Fibroblast of mammary gland (primary cell): ENCODE measurements around the gene GNAQ.

ENCODE experiments used
- DNase-seq: peaks from one replicate; pipeline ENCODE4 v3.0.0-alpha.2; 2010; ENCODE audit warnings: low read depth
- H3K4me3 ChIP-seq: 2 replicates; pipeline ENCODE4 v1.5.1; 2011; ENCODE audit warnings: low read depth, mild to moderate bottlenecking, low read length, moderate library complexity; ENCODE audit not compliant: control insufficient read depth
- TF ChIP-seq, protein P1 (sequence below): conservative IDR thresholded peaks from 2 replicates; pipeline ENCODE4 v1.5.1; 2011; ENCODE audit warnings: low read depth, low read length, inconsistent platforms; ENCODE audit not compliant: control insufficient read depth, insufficient read depth

The GNAQ gene

GRCh38 chr9:77677397-77677796 is 354.2 kb downstream of the GNAQ start:
- TF ChIP-seq, protein P1, sequence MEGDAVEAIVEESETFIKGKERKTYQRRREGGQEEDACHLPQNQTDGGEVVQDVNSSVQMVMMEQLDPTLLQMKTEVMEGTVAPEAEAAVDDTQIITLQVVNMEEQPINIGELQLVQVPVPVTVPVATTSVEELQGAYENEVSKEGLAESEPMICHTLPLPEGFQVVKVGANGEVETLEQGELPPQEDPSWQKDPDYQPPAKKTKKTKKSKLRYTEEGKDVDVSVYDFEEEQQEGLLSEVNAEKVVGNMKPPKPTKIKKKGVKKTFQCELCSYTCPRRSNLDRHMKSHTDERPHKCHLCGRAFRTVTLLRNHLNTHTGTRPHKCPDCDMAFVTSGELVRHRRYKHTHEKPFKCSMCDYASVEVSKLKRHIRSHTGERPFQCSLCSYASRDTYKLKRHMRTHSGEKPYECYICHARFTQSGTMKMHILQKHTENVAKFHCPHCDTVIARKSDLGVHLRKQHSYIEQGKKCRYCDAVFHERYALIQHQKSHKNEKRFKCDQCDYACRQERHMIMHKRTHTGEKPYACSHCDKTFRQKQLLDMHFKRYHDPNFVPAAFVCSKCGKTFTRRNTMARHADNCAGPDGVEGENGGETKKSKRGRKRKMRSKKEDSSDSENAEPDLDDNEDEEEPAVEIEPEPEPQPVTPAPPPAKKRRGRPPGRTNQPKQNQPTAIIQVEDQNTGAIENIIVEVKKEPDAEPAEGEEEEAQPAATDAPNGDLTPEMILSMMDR, result no peak
- no peak for DNase-seq
- H3K4me3 ChIP-seq, result no peak overlapping the region

DNA sequence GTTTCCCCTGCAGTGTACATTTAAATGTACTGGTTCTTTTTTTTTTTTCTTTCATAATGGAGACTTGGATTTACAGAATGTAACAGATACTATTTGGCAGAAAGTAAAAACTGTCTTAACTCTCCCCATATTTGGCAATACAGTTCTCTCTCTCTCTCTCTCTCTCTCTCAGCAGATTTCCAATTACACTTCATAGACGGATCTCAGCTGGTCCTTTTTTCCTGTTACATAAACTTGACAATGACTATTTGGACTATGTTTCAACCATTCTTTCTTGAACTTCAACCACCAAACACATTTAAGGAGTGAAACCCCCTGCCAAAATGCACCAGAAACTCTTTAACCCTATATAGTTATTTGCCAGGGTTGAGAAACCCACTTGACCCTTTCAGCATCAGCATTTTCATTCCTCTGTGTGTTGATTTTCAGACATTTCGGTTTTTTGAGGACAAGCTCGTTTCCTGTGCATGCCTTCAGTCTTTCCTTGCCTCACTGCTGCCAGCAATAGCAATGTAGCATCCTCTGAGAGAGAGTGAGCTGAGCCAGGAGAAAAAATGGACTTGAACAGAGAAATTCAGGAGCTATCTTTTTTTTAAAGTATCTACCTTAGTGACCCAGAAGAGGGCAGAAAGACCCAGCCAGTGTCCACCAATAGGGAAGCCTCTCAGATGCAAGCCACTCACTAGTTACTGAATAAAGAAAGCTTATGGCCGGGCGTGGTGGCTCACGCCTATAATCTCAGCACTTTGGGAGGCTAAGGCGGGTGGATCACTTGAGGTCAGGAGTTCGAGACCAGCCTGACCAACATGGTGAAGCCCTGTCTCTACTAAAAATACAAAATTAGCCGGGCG is 357.4 kb downstream of the GNAQ start:
- DNase-seq, result peak; percentile 17
- TF ChIP-seq, protein P1, result no peak
- H3K4me3 ChIP-seq, result no peak overlapping the region

DNA sequence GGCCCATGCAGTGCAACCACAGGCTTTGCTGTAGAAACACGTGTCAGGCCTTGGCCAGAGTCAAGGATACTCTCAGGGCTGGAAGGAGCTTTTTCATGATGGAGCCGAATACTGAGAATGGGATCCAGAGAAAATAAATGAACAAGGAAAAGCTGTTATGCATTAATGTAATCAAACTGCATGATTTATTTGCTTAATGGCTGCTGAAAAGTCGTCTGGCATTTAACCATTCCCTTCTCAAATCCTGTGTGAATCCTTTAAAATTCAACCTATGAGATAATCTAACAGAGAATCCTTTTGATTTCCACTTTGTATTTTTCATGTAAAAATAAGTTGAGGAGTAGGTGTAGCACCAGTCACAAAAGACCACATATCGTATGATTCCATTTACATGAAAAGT is 359.4 kb downstream of the GNAQ start:
- no peak overlapping the region for H3K4me3 ChIP-seq
- TF ChIP-seq, protein P1, result no peak
- no peak for DNase-seq

- DNase-seq, result no peak
- TF ChIP-seq, protein P1, result no peak
- no peak overlapping the region for H3K4me3 ChIP-seq
Observed at GRCh38 chr9:77667151-77667550, 364.5 kb downstream of the GNAQ start.
